Gastroesophageal sphincter (tissue), 3 donors: ENCODE results near the gene ASAP2.

ENCODE experiments used
- CTCF ChIP-seq, 4 experiments: fragments of 200-600 bp in 2 of 4; fragments of 450-650 bp in 2 of 4; sonication (generic) in 1 of 4; IDR thresholded peaks; one replicate each; pipeline ENCODE4 v1.5.1; 2017 to 2019; ENCODE audit warnings: antibody characterized with exemption in 4 of 4, mild to moderate bottlenecking in 2 of 4, moderate library complexity in 2 of 4
- EP300 ChIP-seq: sonication (generic); formaldehyde crosslinking; IDR thresholded peaks from one replicate; pipeline ENCODE4 v1.6.1; 2017; ENCODE audit warnings: antibody characterized with exemption, mild to moderate bottlenecking
- POLR2A ChIP-seq, 2 donors: fragments of 450-650 bp; IDR thresholded peaks; one replicate each; pipeline ENCODE4 v1.6.1; 2017; ENCODE audit warnings: antibody characterized with exemption in 2 of 2, mild to moderate bottlenecking in 2 of 2, moderate library complexity in 1 of 2
- POLR2AphosphoS5 ChIP-seq: sonication (generic); formaldehyde crosslinking; IDR thresholded peaks from one replicate; pipeline ENCODE4 v1.6.1; 2017; ENCODE audit warnings: antibody characterized with exemption

DNA sequence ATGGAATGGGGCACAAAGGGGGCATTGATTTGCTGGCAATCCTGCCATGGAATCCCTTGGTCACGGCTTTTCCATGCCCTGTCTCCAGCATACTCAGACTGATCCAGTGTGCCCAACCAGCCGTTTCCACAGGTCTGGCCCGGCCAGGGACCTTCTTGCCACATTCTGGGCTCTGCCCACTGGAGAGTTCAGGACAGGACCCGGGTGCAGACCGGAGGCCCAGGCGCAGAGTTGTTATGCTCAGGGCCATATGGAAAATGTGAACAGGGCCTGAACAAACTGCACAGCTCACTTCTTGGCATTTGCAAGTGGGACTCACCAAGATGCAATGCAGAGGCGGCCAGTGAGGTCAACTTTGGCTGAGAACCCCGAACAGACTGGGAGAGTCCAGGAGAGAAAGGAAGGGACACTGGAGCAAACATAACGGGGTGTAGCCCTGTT lies 15.6 kb upstream of the ASAP2 start:
- TF ChIP-seq CTCF (IDR thresholded peaks at IDR 0.05) (no peak), POLR2A (IDR thresholded peaks at IDR 0.05) (no peak), POLR2AphosphoS5 (peak; percentile 93), EP300 (no peak)
